Glomerular visceral epithelial cell (primary cell): Measurements from ENCODE around the gene SLC43A3.

Source experiments
- DNase-seq: peaks from one replicate; pipeline ENCODE4 v3.0.0-alpha.2; 2016; ENCODE audit errors: extremely low spot score

The SLC43A3 gene

DNA sequence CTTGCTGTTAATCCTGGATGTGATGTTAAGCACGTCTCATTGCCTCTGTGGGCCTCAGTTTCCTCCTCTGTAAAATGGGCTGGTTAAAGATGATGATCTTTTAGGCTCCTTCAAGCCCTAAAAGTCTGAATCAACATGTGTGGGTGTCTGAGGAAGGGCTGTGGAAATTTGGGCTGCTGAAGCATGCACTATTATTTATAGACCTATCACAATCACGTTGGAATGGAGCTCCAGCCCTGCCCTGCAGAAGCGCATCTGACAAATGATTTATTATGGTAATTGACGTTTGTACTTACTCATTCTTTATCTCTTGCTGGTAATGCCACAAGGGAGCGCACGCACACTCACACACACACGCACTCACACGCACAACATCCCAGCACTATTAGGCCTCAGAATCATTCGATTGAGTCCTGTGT, 68.4 kb downstream of the SLC43A3 start:
- DNase-seq: no peak

DNA sequence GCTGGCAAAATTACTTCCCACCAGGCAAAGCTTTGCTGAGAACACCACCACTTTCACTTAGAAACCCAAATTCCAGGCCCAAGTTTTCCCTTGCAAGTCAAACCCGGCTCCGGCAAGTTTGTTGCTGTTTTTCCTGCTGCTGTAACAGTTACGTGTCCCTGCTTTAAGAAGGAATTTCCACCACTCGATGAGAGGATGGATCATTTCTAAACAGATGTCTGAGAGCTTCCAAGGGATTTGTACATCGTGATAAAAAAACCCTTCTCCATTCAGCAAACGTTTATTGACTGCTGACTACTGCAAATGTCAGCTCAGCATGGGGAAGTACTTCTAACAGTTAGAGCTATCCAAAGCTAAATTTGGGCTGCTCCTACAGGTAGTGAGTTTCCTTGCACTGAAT, 69.1 kb downstream of the SLC43A3 start:
- DNase-seq: no peak

DNA sequence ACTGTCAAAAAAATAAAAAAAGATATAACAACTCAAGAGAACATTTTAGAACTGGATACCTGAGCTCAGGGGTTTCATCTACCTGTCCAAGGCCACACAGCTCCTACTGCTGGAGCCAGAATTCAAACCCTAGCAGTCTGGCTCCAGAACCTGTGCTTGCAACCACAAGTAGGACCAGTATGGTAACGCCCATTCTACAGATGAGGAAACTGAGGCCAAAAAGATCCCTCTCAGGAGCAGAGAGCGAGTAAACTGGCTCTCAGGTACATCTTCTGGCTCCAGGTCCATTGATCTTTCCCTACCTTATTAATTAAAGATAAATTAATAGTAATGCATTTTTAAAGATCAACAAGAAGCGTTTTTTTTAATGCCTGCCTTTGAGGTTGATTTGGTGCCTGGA, 69.6 kb downstream of the SLC43A3 start:
- DNase-seq: no peak
